Osteoblast (primary cell): ENCODE data around the gene S1PR1. TPM values are rescaled to one million over a fixed set of nuclear protein-coding genes. Genes with fewer than 3 reads are reported as not detected.

ENCODE experiments used
- DNase-seq: peaks from one replicate; pipeline ENCODE4 v3.0.0; 2011; ENCODE audit warnings: low spot score, mixed read lengths; ENCODE audit not compliant: insufficient read length; ENCODE audit errors: missing footprints
- H2AFZ ChIP-seq: 2 replicates; pipeline ENCODE4 v1.6.0; 2011; ENCODE audit warnings: mild to moderate bottlenecking, low read length
- H3K27ac ChIP-seq: 2 replicates; pipeline ENCODE4 v1.5.1; 2011; ENCODE audit warnings: mild to moderate bottlenecking, low read depth, low read length, moderate library complexity
- H3K27me3 ChIP-seq: 2 replicates; pipeline ENCODE4 v1.6.0; 2012; ENCODE audit warnings: mild to moderate bottlenecking, control low read depth, inconsistent platforms, low read length, moderate library complexity; ENCODE audit not compliant: insufficient read depth
- H3K36me3 ChIP-seq: 2 replicates; pipeline ENCODE4 v1.5.1; 2011; ENCODE audit warnings: mild to moderate bottlenecking, low read length, control low read depth, moderate library complexity; ENCODE audit not compliant: insufficient read depth
- H3K4me1 ChIP-seq: 2 replicates; pipeline ENCODE4 v1.5.1; 2011; ENCODE audit warnings: mild to moderate bottlenecking, low read length, control low read depth, moderate library complexity; ENCODE audit not compliant: insufficient read depth
- H3K4me2 ChIP-seq: 2 replicates; pipeline ENCODE4 v1.6.0; 2011; ENCODE audit warnings: mild to moderate bottlenecking, low read length; ENCODE audit not compliant: insufficient read depth
- H3K4me3 ChIP-seq: fragments of 200-600 bp; sonication (generic); 3 replicates; pipeline ENCODE4 v1.5.1; 2012; ENCODE audit warnings: mild to moderate bottlenecking, low read length, inconsistent platforms; ENCODE audit not compliant: insufficient read depth
- H3K79me2 ChIP-seq: 2 replicates; pipeline ENCODE4 v1.6.0; 2012; ENCODE audit warnings: mild to moderate bottlenecking, low read length, control low read depth, inconsistent platforms; ENCODE audit not compliant: insufficient read depth
- H3K9me3 ChIP-seq: 2 replicates; pipeline ENCODE4 v1.5.1; 2011; ENCODE audit warnings: low read depth, low read length, control low read depth
- H4K20me1 ChIP-seq: 2 replicates; pipeline ENCODE4 v1.6.0; 2012; ENCODE audit warnings: mild to moderate bottlenecking, low read length, control low read depth; ENCODE audit not compliant: insufficient read depth
- total RNA-seq: library from RNA; depleted of rRNA; stranded (reverse); fragments of >200 nt; gene quantifications from 2 replicates; pipeline ENCODE4 v1.2.3, GENCODE V29; 2012
- TF ChIP-seq, protein P1 (sequence below): IDR thresholded peaks from 2 replicates; pipeline ENCODE4 v1.5.1; 2011; ENCODE audit warnings: mild to moderate bottlenecking, low read depth, low read length, moderate library complexity; ENCODE audit errors: extremely low read depth

S1PR1 gene
- total RNA-seq, 1 donor, result 25.7 TPM

DNA sequence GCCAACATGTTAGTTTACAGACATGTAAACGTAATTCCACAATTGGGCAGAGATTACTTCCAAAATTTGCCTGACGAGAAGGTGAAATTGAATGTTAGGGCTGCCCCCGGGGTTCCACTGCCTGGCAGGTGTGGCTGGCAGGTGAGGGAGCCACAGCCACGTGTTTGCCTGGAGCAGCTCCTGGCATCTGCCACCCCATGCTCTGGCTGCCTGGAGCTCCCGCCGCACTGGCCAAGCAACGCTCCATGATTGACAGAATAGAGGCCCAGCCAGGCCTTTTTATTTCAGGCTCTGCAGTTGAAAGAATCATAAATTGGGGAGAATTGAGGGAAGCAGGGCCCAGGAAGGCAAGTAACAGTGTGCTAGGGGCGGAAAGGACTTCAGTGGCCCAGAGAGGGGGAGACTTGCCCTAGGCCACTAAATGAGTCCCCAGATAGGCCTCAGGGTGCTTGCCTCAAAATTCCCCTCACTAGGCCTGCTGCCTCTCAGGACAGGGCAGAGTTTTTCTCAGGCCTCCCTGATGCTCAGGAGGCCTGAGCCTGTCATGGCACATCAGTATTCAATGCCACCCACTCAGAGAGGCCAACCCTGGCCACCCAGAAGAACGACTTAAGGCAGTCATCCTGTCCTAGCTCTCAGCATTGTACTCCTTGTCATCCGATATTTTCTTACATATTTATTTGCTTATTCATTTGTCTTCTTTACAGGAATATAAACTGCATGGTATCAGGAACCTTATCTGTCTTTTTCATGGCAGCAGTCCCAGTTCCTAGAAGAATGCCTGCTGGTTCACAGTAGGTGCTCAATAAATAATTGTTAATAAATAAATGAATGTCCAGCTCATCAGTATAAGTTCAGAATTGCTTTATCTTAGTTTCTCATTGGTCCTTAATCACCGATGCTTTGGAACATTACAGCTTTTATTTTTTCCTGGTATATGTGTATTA, 16.6 kb upstream of the S1PR1 start:
- TF ChIP-seq, protein P1, sequence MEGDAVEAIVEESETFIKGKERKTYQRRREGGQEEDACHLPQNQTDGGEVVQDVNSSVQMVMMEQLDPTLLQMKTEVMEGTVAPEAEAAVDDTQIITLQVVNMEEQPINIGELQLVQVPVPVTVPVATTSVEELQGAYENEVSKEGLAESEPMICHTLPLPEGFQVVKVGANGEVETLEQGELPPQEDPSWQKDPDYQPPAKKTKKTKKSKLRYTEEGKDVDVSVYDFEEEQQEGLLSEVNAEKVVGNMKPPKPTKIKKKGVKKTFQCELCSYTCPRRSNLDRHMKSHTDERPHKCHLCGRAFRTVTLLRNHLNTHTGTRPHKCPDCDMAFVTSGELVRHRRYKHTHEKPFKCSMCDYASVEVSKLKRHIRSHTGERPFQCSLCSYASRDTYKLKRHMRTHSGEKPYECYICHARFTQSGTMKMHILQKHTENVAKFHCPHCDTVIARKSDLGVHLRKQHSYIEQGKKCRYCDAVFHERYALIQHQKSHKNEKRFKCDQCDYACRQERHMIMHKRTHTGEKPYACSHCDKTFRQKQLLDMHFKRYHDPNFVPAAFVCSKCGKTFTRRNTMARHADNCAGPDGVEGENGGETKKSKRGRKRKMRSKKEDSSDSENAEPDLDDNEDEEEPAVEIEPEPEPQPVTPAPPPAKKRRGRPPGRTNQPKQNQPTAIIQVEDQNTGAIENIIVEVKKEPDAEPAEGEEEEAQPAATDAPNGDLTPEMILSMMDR, result no peak
- Histone ChIP-seq H2AFZ (peak overlapping the region; percentile 50), H3K4me1 (no peaks in the 10 kb centered on the region), H3K36me3 (no peaks in the 10 kb centered on the region), H4K20me1 (no peaks in the 10 kb centered on the region), H3K79me2 (no peaks in the 10 kb centered on the region), H3K4me2 (no peak overlapping the region), H3K4me3 (no peak overlapping the region), H3K9me3 (no peaks in the 10 kb centered on the region), H3K27me3 (no peaks in the 10 kb centered on the region), H3K27ac (no peak overlapping the region)
- peak; percentile 49 for DNase-seq

DNA sequence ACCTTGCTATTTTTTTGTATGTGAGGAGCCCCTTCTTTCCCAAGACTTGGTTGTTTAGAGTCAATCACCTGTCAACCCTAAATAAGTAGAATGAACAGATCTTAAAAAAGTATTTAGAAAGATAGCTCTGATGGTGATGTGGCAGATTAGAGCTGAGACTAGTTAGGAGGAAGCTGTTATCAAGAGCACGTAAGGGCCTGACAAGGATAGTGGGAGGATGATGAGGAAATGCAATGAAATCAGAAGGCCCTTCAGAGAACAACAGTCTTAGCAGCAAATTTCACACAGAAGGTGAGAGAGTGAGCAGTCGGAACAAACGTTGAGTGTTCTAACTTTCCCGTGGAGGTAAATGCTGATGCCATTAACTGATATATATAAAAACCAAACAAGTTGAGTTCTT, 15.9 kb upstream of the S1PR1 start:
- H3K27ac ChIP-seq, result no peak overlapping the region
- H3K9me3 ChIP-seq, result no peaks in the 10 kb centered on the region
- no peak overlapping the region for H3K4me2 ChIP-seq
- TF ChIP-seq, protein P1, result no peak
- H3K79me2 ChIP-seq, result no peaks in the 10 kb centered on the region
- H4K20me1 ChIP-seq, result no peaks in the 10 kb centered on the region
- no peak for DNase-seq
- no peaks in the 10 kb centered on the region for H3K36me3 ChIP-seq
- H2AFZ ChIP-seq, result no peak overlapping the region
- no peaks in the 10 kb centered on the region for H3K27me3 ChIP-seq
- H3K4me3 ChIP-seq, result no peak overlapping the region
- no peaks in the 10 kb centered on the region for H3K4me1 ChIP-seq

- H3K9me3 ChIP-seq, result no peaks in the 10 kb centered on the region
- no peaks in the 10 kb centered on the region for H3K4me1 ChIP-seq
- H2AFZ ChIP-seq, result peak overlapping the region; percentile 74
- TF ChIP-seq, protein P1, result no peak
- no peak overlapping the region for H3K4me3 ChIP-seq
- no peaks in the 10 kb centered on the region for H3K27me3 ChIP-seq
- no peaks in the 10 kb centered on the region for H3K79me2 ChIP-seq
- no peaks in the 10 kb centered on the region for H3K36me3 ChIP-seq
- H4K20me1 ChIP-seq, result no peaks in the 10 kb centered on the region
- H3K27ac ChIP-seq, result no peak overlapping the region
- H3K4me2 ChIP-seq, result peak overlapping the region; percentile 23
- no peak for DNase-seq
These were observed 14.8 kb upstream of the S1PR1 start for GRCh38 chr1:101221945-101222429.

DNA sequence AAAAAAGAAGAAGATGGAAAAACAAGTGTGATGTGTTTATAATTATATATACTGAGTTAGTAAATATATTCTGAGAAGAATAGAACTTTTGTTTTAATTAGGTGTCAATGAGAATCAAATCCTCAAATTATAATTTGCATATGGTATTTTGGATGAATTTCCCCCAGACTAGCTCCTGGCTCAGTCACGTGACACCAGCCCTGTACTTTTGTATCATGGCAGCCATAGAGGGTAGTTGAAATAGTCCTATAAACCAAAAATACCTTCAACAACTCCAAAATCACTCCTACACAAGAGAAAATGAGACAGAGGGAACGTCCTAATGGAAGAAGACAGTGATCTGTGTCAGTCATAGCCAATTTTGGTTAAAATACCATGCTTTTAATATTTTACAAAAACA, 9.0 kb upstream of the S1PR1 start:
- no peak for DNase-seq
- H3K4me2 ChIP-seq, result no peak overlapping the region
- H3K36me3 ChIP-seq, result no peaks in the 10 kb centered on the region
- H2AFZ ChIP-seq, result no peak overlapping the region
- H3K4me3 ChIP-seq, result no peak overlapping the region
- no peaks in the 10 kb centered on the region for H3K4me1 ChIP-seq
- H3K27ac ChIP-seq, result no peak overlapping the region
- H3K9me3 ChIP-seq, result no peaks in the 10 kb centered on the region
- H4K20me1 ChIP-seq, result no peaks in the 10 kb centered on the region
- H3K27me3 ChIP-seq, result no peaks in the 10 kb centered on the region
- TF ChIP-seq, protein P1, result no peak
- no peaks in the 10 kb centered on the region for H3K79me2 ChIP-seq
